Left lung (tissue), 10 donors: ENCODE data around the gene EFCAB8. TPM values are rescaled to one million over a fixed set of nuclear protein-coding genes. Genes with fewer than 3 reads are reported as not detected.
"Not testable (repeated sequence)": the region's sequence is repeated elsewhere in the genome, so short reads cannot be mapped to it uniquely, and the experiment has no call there.

Experiments used
- ATAC-seq: fragments of 200-7000 bp; cut with Tn5 transposase; one replicate; pipeline ENCODE4 v1.9.1; 2020; ENCODE audit warnings: moderate library complexity
- DNase-seq, 4 donors: peaks; one replicate each; pipeline ENCODE4 v3.0.0-alpha.2; 2013 to 2020
- H3K27ac ChIP-seq, 2 donors: fragments of 200-600 bp; sonication (generic) in 1 of 2; one replicate each; pipeline versions ENCODE4 v1.5.0 to v1.8.0; 2020 to 2021
- H3K27me3 ChIP-seq, 2 donors: fragments of 200-600 bp; sonication (generic) in 1 of 2; one replicate each; pipeline versions ENCODE4 v1.5.0 to v1.8.0; 2020 to 2021
- H3K36me3 ChIP-seq, 2 donors: fragments of 200-600 bp; sonication (generic) in 1 of 2; one replicate each; pipeline versions ENCODE4 v1.5.0 to v1.8.0; 2020 to 2021
- H3K4me1 ChIP-seq, 2 donors: fragments of 200-600 bp; one replicate each; pipeline ENCODE4 v1.8.0; 2021
- H3K4me3 ChIP-seq, 2 donors: fragments of 200-600 bp; sonication (generic) in 1 of 2; one replicate each; pipeline versions ENCODE4 v1.5.0 to v1.8.0; 2020 to 2021; ENCODE audit warnings: mild to moderate bottlenecking in 1 of 2
- H3K9me3 ChIP-seq, 2 donors: fragments of 200-600 bp; sonication (generic) in 1 of 2; one replicate each; pipeline versions ENCODE4 v1.5.0 to v1.8.0; 2020 to 2021
- intact Hi-C, 2 donors: fragments of 100-400 bp; cut with DNase I; formaldehyde crosslinking; loops; one replicate each; pipeline versions ENCODE4 v1.11.2 to v1.14.2; 2022
- polyA plus RNA-seq, 6 donors: library from polyadenylated mRNA; unstranded; fragments of 120-200 nt; gene quantifications; one replicate each; pipeline ENCODE4 v1.2.1, GENCODE V29; 2013; ENCODE audit not compliant: insufficient read length in 6 of 6
- total RNA-seq, 2 donors: library from RNA; stranded (reverse); fragmentation: NEBNext Ultra II Directional; extraction: Animal tissue kit (Norgen Biotek cat#: 25700); gene quantifications; one replicate each; pipeline ENCODE4 v1.2.1, GENCODE V29; 2021
- TF ChIP-seq, protein P1 (sequence below), 2 donors: fragments of 200-600 bp; sonication (generic) in 1 of 2; IDR thresholded peaks; one replicate each; pipeline versions ENCODE4 v1.5.0 to v1.8.0; 2021; ENCODE audit warnings: antibody characterized with exemption in 2 of 2
- donor health status: DM: no; HTN: yes; CAD: no.
- donor health status: DM: no; HTN: no; CAD: no.

EFCAB8 gene
- total and polyA plus RNA-seq, 8 donors = 0.07 to 1.0 (median 0.15) TPM; not detected in 1

GRCh38 chr20:32869562-32869961, 10.8 kb downstream of the EFCAB8 start:
- H3K9me3 ChIP-seq = no peaks in the 10 kb centered on the region
- H3K27ac ChIP-seq = no peak overlapping the region
- TF ChIP-seq, protein P1, sequence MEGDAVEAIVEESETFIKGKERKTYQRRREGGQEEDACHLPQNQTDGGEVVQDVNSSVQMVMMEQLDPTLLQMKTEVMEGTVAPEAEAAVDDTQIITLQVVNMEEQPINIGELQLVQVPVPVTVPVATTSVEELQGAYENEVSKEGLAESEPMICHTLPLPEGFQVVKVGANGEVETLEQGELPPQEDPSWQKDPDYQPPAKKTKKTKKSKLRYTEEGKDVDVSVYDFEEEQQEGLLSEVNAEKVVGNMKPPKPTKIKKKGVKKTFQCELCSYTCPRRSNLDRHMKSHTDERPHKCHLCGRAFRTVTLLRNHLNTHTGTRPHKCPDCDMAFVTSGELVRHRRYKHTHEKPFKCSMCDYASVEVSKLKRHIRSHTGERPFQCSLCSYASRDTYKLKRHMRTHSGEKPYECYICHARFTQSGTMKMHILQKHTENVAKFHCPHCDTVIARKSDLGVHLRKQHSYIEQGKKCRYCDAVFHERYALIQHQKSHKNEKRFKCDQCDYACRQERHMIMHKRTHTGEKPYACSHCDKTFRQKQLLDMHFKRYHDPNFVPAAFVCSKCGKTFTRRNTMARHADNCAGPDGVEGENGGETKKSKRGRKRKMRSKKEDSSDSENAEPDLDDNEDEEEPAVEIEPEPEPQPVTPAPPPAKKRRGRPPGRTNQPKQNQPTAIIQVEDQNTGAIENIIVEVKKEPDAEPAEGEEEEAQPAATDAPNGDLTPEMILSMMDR (IDR thresholded peaks at IDR 0.05) = no peak
- ATAC-seq (no peak), DNase-seq (no peak)
- intact Hi-C loops = no loop called here
- H3K4me3 ChIP-seq = no peak overlapping the region
- H3K36me3 ChIP-seq = no peaks in the 10 kb centered on the region
- peaks cover 0 to 5% of the 10 kb centered on the region in 2 donors for H3K4me1 ChIP-seq
- no peaks in the 10 kb centered on the region for H3K27me3 ChIP-seq

DNA sequence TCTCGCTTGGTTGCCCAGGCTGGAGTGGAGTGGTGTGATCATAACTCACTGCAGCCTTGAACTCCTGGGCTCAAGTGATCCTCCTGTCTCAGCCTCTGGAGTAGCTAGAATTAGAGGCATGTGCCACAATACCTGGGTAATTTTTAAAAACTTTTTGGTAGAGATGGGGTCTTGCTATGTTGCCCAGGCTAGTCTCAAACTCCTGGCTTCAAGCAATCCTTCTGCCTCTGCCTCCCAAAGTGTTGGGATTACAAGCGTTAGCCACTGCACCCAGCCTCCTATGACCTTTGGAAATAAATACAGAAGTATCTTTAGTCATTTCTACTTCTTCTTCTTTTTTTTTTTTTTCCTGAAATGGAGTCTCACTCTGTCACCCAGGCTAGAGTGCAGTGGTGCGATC, 11.8 kb downstream of the EFCAB8 start:
- H3K27me3 ChIP-seq, H3K9me3 ChIP-seq, H3K4me1 ChIP-seq, DNase-seq, intact Hi-C loops, H3K4me3 ChIP-seq, ATAC-seq, H3K36me3 ChIP-seq, H3K27ac ChIP-seq: not testable (repeated sequence)

- intact Hi-C loops = no loop called here
- no peak for ATAC-seq
- DNase-seq = no peak
These were observed 12.3 kb downstream of the EFCAB8 start for GRCh38 chr20:32870985-32871384.

DNA sequence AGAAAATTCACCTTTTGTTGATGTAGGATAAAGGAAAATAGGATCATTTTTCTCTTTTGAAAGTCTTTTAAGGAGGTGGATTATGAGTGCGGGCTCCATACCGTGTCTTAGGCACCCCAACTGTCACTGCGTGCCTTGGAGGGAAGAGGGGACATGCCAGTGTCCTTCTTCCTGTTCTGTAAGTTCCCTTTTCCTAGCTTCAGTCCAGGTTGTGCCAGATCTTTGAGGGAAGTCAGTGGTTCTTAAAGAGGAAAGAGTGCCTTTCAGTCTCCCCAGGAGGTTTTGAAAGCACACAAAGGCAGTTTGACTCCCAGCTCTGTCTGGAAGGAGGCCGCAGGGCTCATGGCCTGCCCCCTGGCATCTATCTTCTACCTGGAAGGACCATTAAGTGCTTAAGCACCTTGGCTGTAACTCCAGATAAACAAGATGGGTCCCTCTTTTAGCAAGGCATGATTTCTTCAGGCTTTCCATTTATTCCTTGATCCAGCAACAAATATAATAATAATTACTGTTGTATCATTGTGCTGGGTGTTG, 13.0 kb downstream of the EFCAB8 start:
- no peaks in the 10 kb centered on the region for H3K9me3 ChIP-seq
- peaks cover 0 to 4% of the 10 kb centered on the region in 2 donors for H3K36me3 ChIP-seq
- no peaks in the 10 kb centered on the region for H3K27me3 ChIP-seq
- H3K27ac ChIP-seq = no peak overlapping the region
- intact Hi-C loops = no loop called here
- ATAC-seq (peak; percentile 44), DNase-seq (no peak)
- TF ChIP-seq, protein P1 (IDR thresholded peaks at IDR 0.05) = no peak
- peaks cover 0 to 5% of the 10 kb centered on the region in 2 donors for H3K4me1 ChIP-seq
- H3K4me3 ChIP-seq = no peak overlapping the region

More at GRCh38 chr20:32870985-32871384, 12.3 kb downstream of the EFCAB8 start:
- Histone ChIP-seq H3K27ac (no peak overlapping the region), H3K4me3 (no peak overlapping the region), H3K9me3 (no peaks in the 10 kb centered on the region), H3K36me3 (peaks cover 0 to 2% of the 10 kb centered on the region in 2 donors), H3K27me3 (no peaks in the 10 kb centered on the region), H3K4me1 (peaks cover 0 to 5% of the 10 kb centered on the region in 2 donors)
- TF ChIP-seq, protein P1 (IDR thresholded peaks at IDR 0.05) = no peak

- Histone ChIP-seq H3K27me3 (no peaks in the 10 kb centered on the region), H3K9me3 (no peaks in the 10 kb centered on the region), H3K4me1 (peaks cover 0 to 5% of the 10 kb centered on the region in 2 donors), H3K27ac (no peak overlapping the region), H3K4me3 (no peak overlapping the region), H3K36me3 (peaks cover 0 to 4% of the 10 kb centered on the region in 2 donors)
- TF ChIP-seq, protein P1 (IDR thresholded peaks at IDR 0.05) = no peak
- intact Hi-C loops = no loop called here
- DNase-seq = no peak
- ATAC-seq = no peak
These were observed 13.5 kb downstream of the EFCAB8 start for GRCh38 chr20:32872266-32872665.

DNA sequence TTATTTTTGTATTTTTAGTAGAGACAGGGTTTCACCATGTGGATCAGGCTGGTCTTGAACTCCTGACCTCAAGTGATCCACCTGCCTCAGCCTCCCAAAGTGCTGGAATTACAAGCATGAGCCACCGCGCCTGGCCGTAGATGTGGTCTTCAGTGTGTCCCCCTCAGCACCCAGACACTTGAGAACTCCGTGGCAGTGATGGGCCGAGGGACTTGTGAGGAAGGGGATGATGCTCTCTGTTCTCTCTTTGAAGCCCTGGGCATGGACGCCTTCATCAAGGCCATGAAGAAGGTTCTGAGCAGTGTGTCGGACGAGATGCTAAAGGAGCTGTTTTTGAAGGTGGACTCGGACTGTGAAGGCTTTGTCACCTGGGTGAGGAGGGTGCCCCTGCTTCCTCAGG, 16.9 kb downstream of the EFCAB8 start:
- intact Hi-C loops = no loop called here
- no peak overlapping the region for H3K27ac ChIP-seq
- ATAC-seq = no peak
- peaks cover 0 to 4% of the 10 kb centered on the region in 2 donors for H3K36me3 ChIP-seq
- no peaks in the 10 kb centered on the region for H3K27me3 ChIP-seq
- H3K4me1 ChIP-seq = peaks cover 0 to 5% of the 10 kb centered on the region in 2 donors
- H3K9me3 ChIP-seq = no peaks in the 10 kb centered on the region
- TF ChIP-seq, protein P1 (IDR thresholded peaks at IDR 0.05) = no peak
- H3K4me3 ChIP-seq = no peak overlapping the region
- no peak for DNase-seq
